Measurements from ENCODE around the gene CATSPERE.

Gene CATSPERE

DNA sequence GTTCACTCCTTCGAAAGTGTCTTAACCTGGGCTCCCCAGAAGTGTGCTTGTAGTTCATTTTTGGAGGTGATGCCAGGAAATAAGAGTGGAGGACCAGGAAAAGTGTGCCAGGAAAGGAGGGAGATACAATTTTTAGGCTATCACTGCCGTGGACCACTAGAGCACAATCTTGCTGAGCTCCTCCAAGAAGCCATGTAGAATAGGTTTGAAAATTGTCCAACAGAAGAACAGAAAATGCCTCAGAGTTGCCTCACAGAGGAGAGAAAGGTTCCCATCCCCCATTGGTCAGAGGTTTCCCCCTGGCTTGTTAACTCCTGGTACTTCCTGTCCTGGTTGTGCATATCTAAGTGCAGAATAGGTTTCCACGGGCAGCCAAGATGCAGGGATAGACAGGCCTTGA is 41.6 kb downstream of the CATSPERE start (continued):
- TF ChIP-seq, protein P1, sequence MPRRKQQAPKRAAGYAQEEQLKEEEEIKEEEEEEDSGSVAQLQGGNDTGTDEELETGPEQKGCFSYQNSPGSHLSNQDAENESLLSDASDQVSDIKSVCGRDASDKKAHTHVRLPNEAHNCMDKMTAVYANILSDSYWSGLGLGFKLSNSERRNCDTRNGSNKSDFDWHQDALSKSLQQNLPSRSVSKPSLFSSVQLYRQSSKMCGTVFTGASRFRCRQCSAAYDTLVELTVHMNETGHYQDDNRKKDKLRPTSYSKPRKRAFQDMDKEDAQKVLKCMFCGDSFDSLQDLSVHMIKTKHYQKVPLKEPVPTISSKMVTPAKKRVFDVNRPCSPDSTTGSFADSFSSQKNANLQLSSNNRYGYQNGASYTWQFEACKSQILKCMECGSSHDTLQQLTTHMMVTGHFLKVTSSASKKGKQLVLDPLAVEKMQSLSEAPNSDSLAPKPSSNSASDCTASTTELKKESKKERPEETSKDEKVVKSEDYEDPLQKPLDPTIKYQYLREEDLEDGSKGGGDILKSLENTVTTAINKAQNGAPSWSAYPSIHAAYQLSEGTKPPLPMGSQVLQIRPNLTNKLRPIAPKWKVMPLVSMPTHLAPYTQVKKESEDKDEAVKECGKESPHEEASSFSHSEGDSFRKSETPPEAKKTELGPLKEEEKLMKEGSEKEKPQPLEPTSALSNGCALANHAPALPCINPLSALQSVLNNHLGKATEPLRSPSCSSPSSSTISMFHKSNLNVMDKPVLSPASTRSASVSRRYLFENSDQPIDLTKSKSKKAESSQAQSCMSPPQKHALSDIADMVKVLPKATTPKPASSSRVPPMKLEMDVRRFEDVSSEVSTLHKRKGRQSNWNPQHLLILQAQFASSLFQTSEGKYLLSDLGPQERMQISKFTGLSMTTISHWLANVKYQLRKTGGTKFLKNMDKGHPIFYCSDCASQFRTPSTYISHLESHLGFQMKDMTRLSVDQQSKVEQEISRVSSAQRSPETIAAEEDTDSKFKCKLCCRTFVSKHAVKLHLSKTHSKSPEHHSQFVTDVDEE (CRISPR knock-in tag; IDR thresholded peaks at IDR 0.05) = no peak
- no peak for TF ChIP-seq ARNTL (CRISPR knock-in tag; IDR thresholded peaks at IDR 0.05; ENCODE audit: borderline replicate concordance, low read depth)

DNA sequence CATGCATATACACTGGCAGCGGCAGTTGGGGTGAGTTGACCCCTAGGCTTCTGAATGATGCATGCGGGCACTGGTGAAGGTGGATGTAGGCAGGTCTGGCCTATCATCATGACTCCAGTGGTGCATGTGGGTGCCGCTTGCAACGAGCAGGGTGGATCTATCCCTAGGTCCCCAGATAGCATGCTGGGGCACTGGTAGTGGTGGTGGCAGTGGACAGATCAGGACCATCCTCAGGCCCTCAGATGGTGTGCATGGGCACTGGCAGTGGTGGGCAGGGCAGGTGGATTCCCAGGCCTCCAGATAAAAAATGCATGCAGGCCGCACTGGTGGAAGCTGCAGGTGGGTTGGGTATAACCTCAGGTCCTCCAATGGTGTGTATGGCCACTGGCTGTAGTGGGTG is 52.4 kb downstream of the CATSPERE start:
- no peak for ATAC-seq
- TF ChIP-seq SNAI2 (CRISPR knock-in tag; IDR thresholded peaks at IDR 0.05) (no peak), TOX (CRISPR knock-in tag; IDR thresholded peaks at IDR 0.05; ENCODE audit: borderline replicate concordance) (no peak), ZFP30 (CRISPR knock-in tag; IDR thresholded peaks at IDR 0.05) (no peak), ZC3H10 (CRISPR knock-in tag; IDR thresholded peaks at IDR 0.05) (no peak), ZFP3 (CRISPR knock-in tag; IDR thresholded peaks at IDR 0.05) (no peak), CSDC2 (CRISPR knock-in tag; IDR thresholded peaks at IDR 0.05) (no peak), GLIS3 (CRISPR knock-in tag; IDR thresholded peaks at IDR 0.05) (no peak), RARB (CRISPR knock-in tag; IDR thresholded peaks at IDR 0.05) (no peak), ESRRG (CRISPR knock-in tag; IDR thresholded peaks at IDR 0.05) (no peak), ZNF565 (CRISPR knock-in tag; conservative IDR thresholded peaks at IDR 0.05; ENCODE audit: low read depth) (no peak), ZNF8 (CRISPR knock-in tag; IDR thresholded peaks at IDR 0.05) (no peak), TCF4 (CRISPR knock-in tag; IDR thresholded peaks at IDR 0.05; ENCODE audit: borderline replicate concordance) (no peak)
- TF ChIP-seq, protein P1 (CRISPR knock-in tag; IDR thresholded peaks at IDR 0.05) = no peak

DNA sequence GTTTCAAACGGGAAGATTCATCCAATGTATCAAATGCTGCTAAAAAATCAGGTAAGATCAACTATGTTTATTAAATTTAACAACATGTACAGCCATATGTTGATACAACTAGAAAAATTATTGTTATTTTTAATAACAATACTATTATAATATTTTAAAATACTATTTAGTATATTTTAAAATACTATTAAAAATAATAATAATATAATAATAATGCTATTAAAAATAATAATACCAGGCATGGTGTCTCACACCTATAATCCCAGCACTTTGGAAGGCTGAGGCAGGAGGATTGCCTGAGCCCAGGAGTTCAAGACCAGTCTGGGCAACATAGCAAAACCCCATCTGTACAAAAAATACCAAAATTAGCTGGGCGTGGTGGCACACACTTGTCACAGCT is 54.6 kb downstream of the CATSPERE start:
- no peak for ATAC-seq
- TF ChIP-seq ZNF565 (CRISPR knock-in tag; conservative IDR thresholded peaks at IDR 0.05; ENCODE audit: low read depth) (no peak), ZFP3 (CRISPR knock-in tag; IDR thresholded peaks at IDR 0.05) (no peak), TOX (CRISPR knock-in tag; IDR thresholded peaks at IDR 0.05; ENCODE audit: borderline replicate concordance) (no peak), RARB (CRISPR knock-in tag; IDR thresholded peaks at IDR 0.05) (no peak), ZFP30 (CRISPR knock-in tag; IDR thresholded peaks at IDR 0.05) (no peak), ISL1 (CRISPR knock-in tag; IDR thresholded peaks at IDR 0.05) (no peak), ZNF70 (CRISPR knock-in tag; IDR thresholded peaks at IDR 0.05) (no peak), ZNF8 (CRISPR knock-in tag; IDR thresholded peaks at IDR 0.05) (no peak), ESRRG (CRISPR knock-in tag; IDR thresholded peaks at IDR 0.05) (no peak), OSR1 (CRISPR knock-in tag; IDR thresholded peaks at IDR 0.05) (no peak), ARNTL (CRISPR knock-in tag; IDR thresholded peaks at IDR 0.05; ENCODE audit: borderline replicate concordance, low read depth) (no peak), GLIS3 (CRISPR knock-in tag; IDR thresholded peaks at IDR 0.05) (no peak)
- TF ChIP-seq, protein P1 (CRISPR knock-in tag; IDR thresholded peaks at IDR 0.05) = no peak
- TF ChIP-seq, protein P2, sequence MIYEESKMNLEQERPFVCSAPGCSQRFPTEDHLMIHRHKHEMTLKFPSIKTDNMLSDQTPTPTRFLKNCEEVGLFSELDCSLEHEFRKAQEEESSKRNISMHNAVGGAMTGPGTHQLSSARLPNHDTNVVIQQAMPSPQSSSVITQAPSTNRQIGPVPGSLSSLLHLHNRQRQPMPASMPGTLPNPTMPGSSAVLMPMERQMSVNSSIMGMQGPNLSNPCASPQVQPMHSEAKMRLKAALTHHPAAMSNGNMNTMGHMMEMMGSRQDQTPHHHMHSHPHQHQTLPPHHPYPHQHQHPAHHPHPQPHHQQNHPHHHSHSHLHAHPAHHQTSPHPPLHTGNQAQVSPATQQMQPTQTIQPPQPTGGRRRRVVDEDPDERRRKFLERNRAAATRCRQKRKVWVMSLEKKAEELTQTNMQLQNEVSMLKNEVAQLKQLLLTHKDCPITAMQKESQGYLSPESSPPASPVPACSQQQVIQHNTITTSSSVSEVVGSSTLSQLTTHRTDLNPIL (CRISPR knock-in tag; IDR thresholded peaks at IDR 0.05; ENCODE audit: low read depth) = no peak
- TF ChIP-seq, protein P3, sequence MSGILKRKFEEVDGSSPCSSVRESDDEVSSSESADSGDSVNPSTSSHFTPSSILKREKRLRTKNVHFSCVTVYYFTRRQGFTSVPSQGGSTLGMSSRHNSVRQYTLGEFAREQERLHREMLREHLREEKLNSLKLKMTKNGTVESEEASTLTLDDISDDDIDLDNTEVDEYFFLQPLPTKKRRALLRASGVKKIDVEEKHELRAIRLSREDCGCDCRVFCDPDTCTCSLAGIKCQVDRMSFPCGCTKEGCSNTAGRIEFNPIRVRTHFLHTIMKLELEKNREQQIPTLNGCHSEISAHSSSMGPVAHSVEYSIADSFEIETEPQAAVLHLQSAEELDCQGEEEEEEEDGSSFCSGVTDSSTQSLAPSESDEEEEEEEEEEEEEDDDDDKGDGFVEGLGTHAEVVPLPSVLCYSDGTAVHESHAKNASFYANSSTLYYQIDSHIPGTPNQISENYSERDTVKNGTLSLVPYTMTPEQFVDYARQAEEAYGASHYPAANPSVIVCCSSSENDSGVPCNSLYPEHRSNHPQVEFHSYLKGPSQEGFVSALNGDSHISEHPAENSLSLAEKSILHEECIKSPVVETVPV (CRISPR knock-in tag; IDR thresholded peaks at IDR 0.05) = no peak

Data from SK-N-SH treated with all-trans-retinoic acid at 6 μM for 48 hours (cell line).